Measurements from ENCODE around the gene CIRBP.

DNA sequence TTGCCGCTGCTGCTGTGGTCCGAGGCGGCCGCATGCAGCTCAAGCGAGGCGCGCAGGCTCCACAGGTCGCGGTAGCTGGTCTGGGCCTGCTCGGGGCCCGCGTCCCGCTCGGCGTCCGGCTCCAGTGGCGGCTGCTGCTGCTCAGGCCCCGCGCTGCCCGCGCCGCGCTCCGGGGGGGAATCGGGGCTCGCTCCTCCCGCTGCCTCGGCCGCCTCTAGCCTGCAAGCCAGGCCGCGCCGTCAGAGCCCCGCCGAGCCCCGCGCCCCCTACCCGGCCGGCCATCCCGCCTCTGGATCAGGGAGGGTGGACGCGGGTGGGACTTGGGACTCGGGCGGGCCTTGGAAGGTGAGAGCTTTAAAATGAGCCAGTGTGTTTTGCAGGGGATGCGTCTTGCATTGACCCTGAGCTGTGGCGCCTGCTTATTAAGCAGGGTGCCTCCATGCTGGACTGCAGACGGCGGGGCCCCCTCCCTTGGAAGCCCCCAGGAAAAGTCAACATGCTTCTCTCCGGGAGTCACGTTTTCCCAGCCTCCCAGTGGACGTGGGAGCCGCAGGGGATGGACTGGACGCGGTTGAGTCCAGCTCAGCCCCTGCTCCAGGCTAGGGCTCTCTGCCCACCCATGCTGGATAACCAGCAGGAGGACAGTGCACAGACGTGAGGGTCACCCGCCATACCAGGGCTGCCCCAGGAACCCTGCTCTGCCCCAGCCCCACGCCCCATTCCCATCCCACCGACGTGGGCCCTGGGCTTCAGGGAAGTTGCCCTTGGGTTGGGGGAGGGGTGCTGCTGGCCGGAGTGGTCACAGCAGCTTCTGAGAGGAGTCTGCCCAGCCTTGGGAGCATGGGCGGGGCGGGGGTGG, 39.0 kb upstream of the CIRBP start:
- TF ChIP-seq, protein P1, sequence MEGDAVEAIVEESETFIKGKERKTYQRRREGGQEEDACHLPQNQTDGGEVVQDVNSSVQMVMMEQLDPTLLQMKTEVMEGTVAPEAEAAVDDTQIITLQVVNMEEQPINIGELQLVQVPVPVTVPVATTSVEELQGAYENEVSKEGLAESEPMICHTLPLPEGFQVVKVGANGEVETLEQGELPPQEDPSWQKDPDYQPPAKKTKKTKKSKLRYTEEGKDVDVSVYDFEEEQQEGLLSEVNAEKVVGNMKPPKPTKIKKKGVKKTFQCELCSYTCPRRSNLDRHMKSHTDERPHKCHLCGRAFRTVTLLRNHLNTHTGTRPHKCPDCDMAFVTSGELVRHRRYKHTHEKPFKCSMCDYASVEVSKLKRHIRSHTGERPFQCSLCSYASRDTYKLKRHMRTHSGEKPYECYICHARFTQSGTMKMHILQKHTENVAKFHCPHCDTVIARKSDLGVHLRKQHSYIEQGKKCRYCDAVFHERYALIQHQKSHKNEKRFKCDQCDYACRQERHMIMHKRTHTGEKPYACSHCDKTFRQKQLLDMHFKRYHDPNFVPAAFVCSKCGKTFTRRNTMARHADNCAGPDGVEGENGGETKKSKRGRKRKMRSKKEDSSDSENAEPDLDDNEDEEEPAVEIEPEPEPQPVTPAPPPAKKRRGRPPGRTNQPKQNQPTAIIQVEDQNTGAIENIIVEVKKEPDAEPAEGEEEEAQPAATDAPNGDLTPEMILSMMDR (IDR thresholded peaks at IDR 0.05), result no peak
- TF ChIP-seq POLR2AphosphoS5 (IDR thresholded peaks at IDR 0.05) (no peak), POLR2A (IDR thresholded peaks at IDR 0.05) (no peak), EP300 (IDR thresholded peaks at IDR 0.05) (no peak)
